Endothelial cell of umbilical vein (primary cell): Measurements from ENCODE around the gene PIP5K1C. TPM values are rescaled to one million over a fixed set of nuclear protein-coding genes. Genes with fewer than 3 reads are reported as not detected.
A peak's percentile ranks its signal among the peaks of the same experiment; 100 is the strongest.

ENCODE experiments used
- BruUV-seq: library from RNA; stranded (reverse); fragments of 400-500 nt; replicated peaks from 2 replicates; lab custom pipeline; 2021; lab: Mats Ljungman, UMichigan
- CTCF ChIA-PET: fragments of 300-600, 350-600 bp; sonication (Branson Sonifier 250); formaldehyde crosslinking; loops from one replicate; lab custom pipeline; 2021; ENCODE audit warnings: antibody characterized with exemption, inconsistent platforms; lab: Charles Lee
- POLR2A ChIA-PET: fragments of 300-600, 350-600 bp; sonication (Branson Sonifier 250); formaldehyde crosslinking; loops from one replicate; lab custom pipeline; 2021; ENCODE audit warnings: antibody characterized with exemption, inconsistent platforms; lab: Charles Lee
- DNase-seq: peaks from one replicate; pipeline ENCODE4 v3.0.0-alpha.2; 2011; ENCODE audit warnings: low read depth, low spot score
- FAIRE-seq: peaks from 2 replicates; lab custom pipeline; 2011; peaks lifted over from hg19 to GRCh38; lab: Jason Lieb, UNC
- H2AFZ ChIP-seq: 2 replicates; pipeline ENCODE4 v1.6.0; 2012; ENCODE audit warnings: low read depth, low read length, control low read depth, inconsistent platforms
- H3K27ac ChIP-seq: 2 replicates; pipeline ENCODE4 v1.5.1; 2011; ENCODE audit warnings: low read depth, mild to moderate bottlenecking, control low read depth, low read length, moderate library complexity; ENCODE audit not compliant: insufficient read depth
- H3K27me3 ChIP-seq, 2 experiments: 2 replicates each; pipeline versions ENCODE4 v1.6.0 to v1.6.1; 2011; ENCODE audit warnings: low read length in 2 of 2, mixed read lengths in 1 of 2; ENCODE audit not compliant: control insufficient read depth in 2 of 2, insufficient read depth in 2 of 2
- H3K36me3 ChIP-seq, 2 experiments: 2 replicates in 1 of 2; 3 replicates in 1 of 2; pipeline ENCODE4 v1.5.1; 2011; ENCODE audit warnings: low read length in 2 of 2, mild to moderate bottlenecking in 1 of 2, moderate library complexity in 1 of 2; ENCODE audit not compliant: control insufficient read depth in 2 of 2, insufficient read depth in 2 of 2; ENCODE audit errors: extremely low read depth in 1 of 2
- H3K4me1 ChIP-seq: 3 replicates; pipeline ENCODE4 v1.5.1; 2011; ENCODE audit warnings: mild to moderate bottlenecking, low read length; ENCODE audit not compliant: control insufficient read depth, insufficient read depth; ENCODE audit errors: extremely low read depth
- H3K4me2 ChIP-seq: 2 replicates; pipeline ENCODE4 v1.6.1; 2011; ENCODE audit warnings: low read length, control low read depth, mixed read lengths; ENCODE audit not compliant: insufficient read depth
- H3K4me3 ChIP-seq, 3 experiments: fragments of 200-600 bp in 1 of 3; sonication (generic), shearing (Covaris generic) in 1 of 3; replicated peaks in 1 of 3; 2 replicates each; pipeline ENCODE4 v1.5.1; 2011 to 2016; ENCODE audit warnings: control low read depth in 3 of 3, low read length in 3 of 3, mild to moderate bottlenecking in 2 of 3, inconsistent platforms in 1 of 3, low read depth in 1 of 3, moderate library complexity in 1 of 3; ENCODE audit not compliant: insufficient read depth in 1 of 3
- H3K79me2 ChIP-seq: 2 replicates; pipeline ENCODE4 v1.6.0; 2012; ENCODE audit warnings: low read length, inconsistent platforms; ENCODE audit not compliant: control insufficient read depth, insufficient read depth
- H3K9ac ChIP-seq: replicated peaks from 2 replicates; pipeline ENCODE3; 2011; ENCODE audit warnings: low read length, control low read depth; ENCODE audit not compliant: insufficient read depth; ENCODE audit errors: extremely low read depth
- H3K9me1 ChIP-seq: replicated peaks from 3 replicates; pipeline ENCODE4 v1.6.0; 2011; ENCODE audit warnings: mild to moderate bottlenecking, low read length; ENCODE audit not compliant: control insufficient read depth, insufficient read depth; ENCODE audit errors: extremely low read depth
- H3K9me3 ChIP-seq: replicated peaks from 2 replicates; pipeline ENCODE4 v1.5.1; 2012; ENCODE audit warnings: low read length, inconsistent platforms; ENCODE audit not compliant: control insufficient read depth, insufficient read depth
- H4K20me1 ChIP-seq: replicated peaks from 2 replicates; pipeline ENCODE3; 2011; ENCODE audit warnings: mild to moderate bottlenecking, low read length; ENCODE audit not compliant: control insufficient read depth, insufficient read depth; ENCODE audit errors: extremely low read depth
- MYC ChIP-seq: IDR thresholded peaks from one replicate; pipeline ENCODE4 v1.6.1; 2011; ENCODE audit warnings: mild to moderate bottlenecking, low read depth, low read length
- POLR2A ChIP-seq: IDR thresholded peaks from 2 replicates; pipeline ENCODE4 v1.6.1; 2012; ENCODE audit warnings: low read depth, mild to moderate bottlenecking, control low read depth, low read length
- POLR2AphosphoS5 ChIP-seq: IDR thresholded peaks from 2 replicates; pipeline ENCODE4 v1.6.1; 2012; ENCODE audit warnings: low read depth, mild to moderate bottlenecking, control low read depth, low read length, moderate library complexity; ENCODE audit not compliant: insufficient read depth
- dilution Hi-C: fragments of 300-500 bp; cut with MboI; formaldehyde crosslinking; loops from one replicate; pipeline ENCODE4 v1.15.0; 2019; ENCODE audit warnings: low sequenced_read_pairs; ENCODE audit not compliant: extremely low pct_ligation_motif_present
- intact Hi-C: fragments of 100-400 bp; cut with micrococcal nuclease; formaldehyde crosslinking; loops from one replicate; pipeline ENCODE4 v1.10.0; 2022
- polyA plus RNA-seq, 4 experiments: library from polyadenylated mRNA; depleted of rRNA in 3 of 4; stranded (reverse) in 3 of 4; unstranded in 1 of 4; fragments of >200 nt; gene quantifications; 2 replicates each; pipeline versions ENCODE4 v1.2.1 to v1.2.3, GENCODE V29; 2011 to 2012; ENCODE audit warnings: missing spikeins in 1 of 4
- total RNA-seq: library from RNA; stranded (reverse); gene quantifications from 2 replicates; pipeline ENCODE4 v1.2.3, GENCODE V29; 2021
- TF ChIP-seq, protein P1 (sequence below): IDR thresholded peaks from 2 replicates; pipeline ENCODE4 v1.6.1; 2011; ENCODE audit not compliant: insufficient read depth, insufficient read length
- TF ChIP-seq, protein P2 (sequence below), 2 donors: IDR thresholded peaks; 1 replicate in 1 of 2; 2 replicates in 1 of 2; pipeline ENCODE4 v1.5.1; 2011; ENCODE audit warnings: low read length in 2 of 2, mild to moderate bottlenecking in 2 of 2, moderate library complexity in 2 of 2, control low read depth in 1 of 2, inconsistent platforms in 1 of 2, low read depth in 1 of 2; ENCODE audit not compliant: insufficient read depth in 1 of 2; ENCODE audit errors: extremely low read depth in 1 of 2

The PIP5K1C gene
- total and polyA plus RNA-seq, 2 donors (not counting 3 experiments of a cell fraction or from before 2014, with no cell fraction given) = 31.6 to 79.5 TPM

DNA sequence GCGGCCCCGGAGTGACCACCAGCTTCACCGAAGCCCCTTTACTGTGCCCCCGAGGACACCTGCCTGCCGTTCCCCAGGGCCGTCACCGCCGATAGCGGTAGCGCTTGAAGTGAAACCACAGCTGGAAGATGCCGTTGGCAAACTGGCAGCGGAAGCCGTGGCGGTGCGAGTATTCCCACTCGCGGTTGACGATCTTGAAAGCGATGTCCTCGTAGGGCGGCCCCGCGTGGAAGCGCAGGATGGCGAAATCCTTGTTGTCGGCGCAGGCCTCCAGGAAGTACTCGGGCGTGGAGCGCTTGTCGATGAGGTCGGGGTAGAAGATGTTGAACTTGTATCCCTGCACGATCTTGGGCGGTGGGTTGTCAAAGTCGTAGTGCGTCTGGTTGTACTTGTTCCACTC lies 88.4 kb downstream of the PIP5K1C start:
- TF ChIP-seq POLR2AphosphoS5 (no peak), MYC (no peak), POLR2A (no peak)
- TF ChIP-seq, protein P1, sequence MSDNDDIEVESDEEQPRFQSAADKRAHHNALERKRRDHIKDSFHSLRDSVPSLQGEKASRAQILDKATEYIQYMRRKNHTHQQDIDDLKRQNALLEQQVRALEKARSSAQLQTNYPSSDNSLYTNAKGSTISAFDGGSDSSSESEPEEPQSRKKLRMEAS = no peak
- TF ChIP-seq, protein P2, sequence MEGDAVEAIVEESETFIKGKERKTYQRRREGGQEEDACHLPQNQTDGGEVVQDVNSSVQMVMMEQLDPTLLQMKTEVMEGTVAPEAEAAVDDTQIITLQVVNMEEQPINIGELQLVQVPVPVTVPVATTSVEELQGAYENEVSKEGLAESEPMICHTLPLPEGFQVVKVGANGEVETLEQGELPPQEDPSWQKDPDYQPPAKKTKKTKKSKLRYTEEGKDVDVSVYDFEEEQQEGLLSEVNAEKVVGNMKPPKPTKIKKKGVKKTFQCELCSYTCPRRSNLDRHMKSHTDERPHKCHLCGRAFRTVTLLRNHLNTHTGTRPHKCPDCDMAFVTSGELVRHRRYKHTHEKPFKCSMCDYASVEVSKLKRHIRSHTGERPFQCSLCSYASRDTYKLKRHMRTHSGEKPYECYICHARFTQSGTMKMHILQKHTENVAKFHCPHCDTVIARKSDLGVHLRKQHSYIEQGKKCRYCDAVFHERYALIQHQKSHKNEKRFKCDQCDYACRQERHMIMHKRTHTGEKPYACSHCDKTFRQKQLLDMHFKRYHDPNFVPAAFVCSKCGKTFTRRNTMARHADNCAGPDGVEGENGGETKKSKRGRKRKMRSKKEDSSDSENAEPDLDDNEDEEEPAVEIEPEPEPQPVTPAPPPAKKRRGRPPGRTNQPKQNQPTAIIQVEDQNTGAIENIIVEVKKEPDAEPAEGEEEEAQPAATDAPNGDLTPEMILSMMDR (IDR thresholded peaks at IDR 0.05; ENCODE audit: extremely low read depth in 1 of 2, insufficient read depth in 1 of 2, low read depth in 1 of 2, low read length in 2 of 2) = no peak
- ChIA-PET CTCF (no interaction called here), POLR2A (no interaction called here)
- Histone ChIP-seq H3K4me3 (no peak overlapping the region), H3K4me2 (no peak overlapping the region), H3K9me1 (no peaks in the 10 kb centered on the region), H3K36me3 (peaks cover 0 to 15% of the 10 kb centered on the region in 2 experiments), H4K20me1 (no peaks in the 10 kb centered on the region), H3K27me3 (no peaks in the 10 kb centered on the region), H3K79me2 (no peaks in the 10 kb centered on the region), H3K4me1 (peaks cover 20% of the 10 kb centered on the region), H3K27ac (no peak overlapping the region), H2AFZ (no peak overlapping the region), H3K9me3 (no peaks in the 10 kb centered on the region), H3K9ac (no peak overlapping the region)
- dilution Hi-C loops = no loop called here
- TSS peak; percentile 41 for BruUV-seq
- DNase-seq = no peak
- no peak for FAIRE-seq
- intact Hi-C loops = no loop called here
